ENCODE results near the gene SLC22A31.

DNA sequence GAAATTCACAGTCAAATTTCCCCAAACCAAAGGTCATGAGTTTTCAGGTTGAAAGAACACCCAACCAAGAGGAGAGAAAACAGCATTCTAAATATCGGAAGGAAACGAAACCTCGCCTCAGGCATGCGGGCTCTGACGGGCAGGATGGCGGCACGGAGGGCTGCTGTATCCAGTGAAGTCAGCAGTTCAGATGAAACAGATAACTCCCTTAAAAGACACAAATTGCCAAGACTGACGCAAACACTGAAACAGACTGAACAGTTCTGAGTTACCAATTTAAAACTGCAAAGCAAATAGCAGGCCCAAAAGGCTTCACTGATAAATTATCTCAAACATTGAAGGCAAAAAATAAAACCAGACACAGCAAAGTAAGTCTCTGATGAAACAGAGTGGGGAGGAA is 49.4 kb downstream of the SLC22A31 start:
- TF ChIP-seq, protein P1, sequence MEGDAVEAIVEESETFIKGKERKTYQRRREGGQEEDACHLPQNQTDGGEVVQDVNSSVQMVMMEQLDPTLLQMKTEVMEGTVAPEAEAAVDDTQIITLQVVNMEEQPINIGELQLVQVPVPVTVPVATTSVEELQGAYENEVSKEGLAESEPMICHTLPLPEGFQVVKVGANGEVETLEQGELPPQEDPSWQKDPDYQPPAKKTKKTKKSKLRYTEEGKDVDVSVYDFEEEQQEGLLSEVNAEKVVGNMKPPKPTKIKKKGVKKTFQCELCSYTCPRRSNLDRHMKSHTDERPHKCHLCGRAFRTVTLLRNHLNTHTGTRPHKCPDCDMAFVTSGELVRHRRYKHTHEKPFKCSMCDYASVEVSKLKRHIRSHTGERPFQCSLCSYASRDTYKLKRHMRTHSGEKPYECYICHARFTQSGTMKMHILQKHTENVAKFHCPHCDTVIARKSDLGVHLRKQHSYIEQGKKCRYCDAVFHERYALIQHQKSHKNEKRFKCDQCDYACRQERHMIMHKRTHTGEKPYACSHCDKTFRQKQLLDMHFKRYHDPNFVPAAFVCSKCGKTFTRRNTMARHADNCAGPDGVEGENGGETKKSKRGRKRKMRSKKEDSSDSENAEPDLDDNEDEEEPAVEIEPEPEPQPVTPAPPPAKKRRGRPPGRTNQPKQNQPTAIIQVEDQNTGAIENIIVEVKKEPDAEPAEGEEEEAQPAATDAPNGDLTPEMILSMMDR (IDR thresholded peaks at IDR 0.05), result no peak
- no peak for TF ChIP-seq POLR2A (IDR thresholded peaks at IDR 0.05)
